PC-3 (cell line): ENCODE results near the gene HECW1. TPM values are rescaled to one million over a fixed set of nuclear protein-coding genes. Genes with fewer than 3 reads are reported as not detected.

Experiments
- ATAC-seq: fragments of 200-7000 bp; cut with Tn5 transposase; 2 replicates; pipeline ENCODE4 v1.9.1; 2020; ENCODE audit warnings: mild to moderate bottlenecking, moderate library complexity
- BruUV-seq: library from RNA; stranded (reverse); fragments of 400-500 nt; replicated peaks from 2 replicates; lab custom pipeline; 2021; lab: Mats Ljungman, UMichigan
- CTCF ChIA-PET: fragments of 300-600 bp; sonication (Branson Sonifier 250); formaldehyde crosslinking; loops from one replicate; lab custom pipeline; 2022; ENCODE audit warnings: antibody characterized with exemption; lab: Charles Lee
- POLR2A ChIA-PET: fragments of 300-600 bp; sonication (Branson Sonifier 250); formaldehyde crosslinking; loops from one replicate; lab custom pipeline; 2022; ENCODE audit warnings: antibody characterized with exemption; ENCODE audit not compliant: unreplicated experiment; lab: Charles Lee
- DNase-seq: peaks from one replicate; pipeline ENCODE4 v3.0.0-alpha.2; 2015
- H2AFZ ChIP-seq: fragments of 300-600 bp; sonication (generic); 2 replicates; pipeline ENCODE4 v1.6.0; 2016; ENCODE audit warnings: antibody characterized with exemption, low read length
- H3F3A ChIP-seq: fragments of 300-600 bp; sonication (generic); one replicate; pipeline ENCODE4 v1.6.0; 2017; ENCODE audit warnings: antibody characterized with exemption, low read length, control low read depth, mild to moderate bottlenecking; ENCODE audit not compliant: unreplicated experiment
- H3K27ac ChIP-seq: fragments of 300-600 bp; sonication (generic); 2 replicates; pipeline ENCODE4 v1.5.1; 2016; ENCODE audit warnings: mild to moderate bottlenecking, low read length
- H3K27me3 ChIP-seq: fragments of 300-600 bp; sonication (generic); 2 replicates; pipeline ENCODE4 v1.6.1; 2016; ENCODE audit warnings: low read length, mixed read lengths
- H3K36me3 ChIP-seq: fragments of 300-600 bp; sonication (generic); 2 replicates; pipeline ENCODE4 v1.6.1; 2016; ENCODE audit warnings: low read depth, mixed run types, low read length, mixed read lengths
- H3K4me1 ChIP-seq: fragments of 300-600 bp; sonication (generic); 2 replicates; pipeline ENCODE4 v1.5.1; 2016; ENCODE audit warnings: low read length; ENCODE audit not compliant: insufficient read depth
- H3K4me2 ChIP-seq: fragments of 300-600 bp; sonication (generic); 2 replicates; pipeline ENCODE4 v1.6.0; 2016; ENCODE audit warnings: low read length
- H3K4me3 ChIP-seq: fragments of 300-600 bp; sonication (generic); 2 replicates; pipeline ENCODE4 v1.5.1; 2016; ENCODE audit warnings: mild to moderate bottlenecking, low read length, mixed read lengths
- H3K79me2 ChIP-seq: fragments of 300-600 bp; sonication (generic); 2 replicates; pipeline ENCODE4 v1.6.1; 2017; ENCODE audit warnings: low read length, mixed read lengths
- H3K9ac ChIP-seq: fragments of 300-600 bp; sonication (generic); 2 replicates; pipeline ENCODE4 v1.6.0; 2016; ENCODE audit warnings: mild to moderate bottlenecking, low read length
- H3K9me2 ChIP-seq: fragments of 300-600 bp; sonication (generic); replicated peaks from 2 replicates; pipeline ENCODE4 v1.6.1; 2016; ENCODE audit warnings: mixed run types, low read length, mixed read lengths
- H3K9me3 ChIP-seq: fragments of 300-600 bp; sonication (generic); 2 replicates; pipeline ENCODE4 v1.6.1; 2016; ENCODE audit warnings: low read length, mixed read lengths
- H4K20me1 ChIP-seq: fragments of 300-600 bp; sonication (generic); 2 replicates; pipeline ENCODE4 v1.6.1; 2016; ENCODE audit warnings: low read length, mixed read lengths
- EZH2 ChIP-seq: fragments of 300-600 bp; sonication (generic); IDR thresholded peaks from one replicate; pipeline ENCODE4 v1.6.1; 2017; ENCODE audit warnings: antibody characterized with exemption, mild to moderate bottlenecking, low read length; ENCODE audit not compliant: unreplicated experiment
- EZH2phosphoT487 ChIP-seq: fragments of 300-600 bp; sonication (generic); IDR thresholded peaks from 2 replicates; pipeline ENCODE4 v1.6.1; 2018; ENCODE audit warnings: mild to moderate bottlenecking, antibody characterized with exemption, low read length, borderline replicate concordance
- intact Hi-C: fragments of 100-400 bp; cut with micrococcal nuclease; formaldehyde crosslinking; loops from 2 replicates; pipeline ENCODE4 v1.9.0; 2023
- total RNA-seq: library from RNA; depleted of rRNA; stranded (reverse); fragments of >200 nt; gene quantifications from 2 replicates; pipeline ENCODE4 v1.2.3, GENCODE V29; 2014
- TF ChIP-seq, protein P1 (sequence below): fragments of 300-600 bp; sonication (generic); conservative IDR thresholded peaks from 2 replicates; pipeline ENCODE4 v1.5.1; 2017; ENCODE audit warnings: antibody characterized with exemption, low read depth, mild to moderate bottlenecking, low read length

Gene HECW1
- total RNA-seq, 1 experiment from 2014 or later, result 3.0 TPM

DNA sequence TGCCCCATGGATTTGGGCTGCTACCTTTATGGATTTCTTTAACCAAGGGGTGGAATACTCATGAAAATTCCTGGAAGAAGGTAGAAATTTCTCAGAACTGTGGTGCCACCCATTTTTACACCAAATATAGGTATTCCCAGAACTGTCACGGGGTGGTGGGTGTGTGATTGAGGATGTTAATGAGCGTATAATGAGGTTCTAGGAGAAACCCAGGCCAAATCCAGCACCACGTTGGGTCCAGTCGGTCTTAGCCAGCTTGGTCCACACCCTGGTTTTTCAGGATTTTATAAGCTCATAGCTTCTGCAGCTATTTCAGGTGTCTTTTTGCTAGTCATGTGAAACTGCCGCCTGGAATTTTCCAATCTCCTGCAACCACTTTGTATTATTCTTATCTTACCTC, 83.3 kb downstream of the HECW1 start:
- ChIA-PET CTCF (interaction anchor here (0.6 kb wide), 1 partner anchor 78 kb away, joined by 4 read pairs; no protein-coding TSS in a partner anchor), POLR2A (interaction anchor here (0.6 kb wide), 1 partner anchor 692 kb away, joined by 4 read pairs; no protein-coding TSS in a partner anchor)
- DNase-seq, result no peak
- H3K4me2 ChIP-seq, result no peak overlapping the region
- intact Hi-C loops, result no loop called here
- no TSS peak for BruUV-seq
- H3K9me3 ChIP-seq, result no peaks in the 10 kb centered on the region
- no peak overlapping the region for H2AFZ ChIP-seq
- no peak overlapping the region for H3K27ac ChIP-seq
- no peaks in the 10 kb centered on the region for H3F3A ChIP-seq
- no peak overlapping the region for H3K9ac ChIP-seq
- H3K4me1 ChIP-seq, result peaks cover 26% of the 10 kb centered on the region
- TF ChIP-seq, protein P1, sequence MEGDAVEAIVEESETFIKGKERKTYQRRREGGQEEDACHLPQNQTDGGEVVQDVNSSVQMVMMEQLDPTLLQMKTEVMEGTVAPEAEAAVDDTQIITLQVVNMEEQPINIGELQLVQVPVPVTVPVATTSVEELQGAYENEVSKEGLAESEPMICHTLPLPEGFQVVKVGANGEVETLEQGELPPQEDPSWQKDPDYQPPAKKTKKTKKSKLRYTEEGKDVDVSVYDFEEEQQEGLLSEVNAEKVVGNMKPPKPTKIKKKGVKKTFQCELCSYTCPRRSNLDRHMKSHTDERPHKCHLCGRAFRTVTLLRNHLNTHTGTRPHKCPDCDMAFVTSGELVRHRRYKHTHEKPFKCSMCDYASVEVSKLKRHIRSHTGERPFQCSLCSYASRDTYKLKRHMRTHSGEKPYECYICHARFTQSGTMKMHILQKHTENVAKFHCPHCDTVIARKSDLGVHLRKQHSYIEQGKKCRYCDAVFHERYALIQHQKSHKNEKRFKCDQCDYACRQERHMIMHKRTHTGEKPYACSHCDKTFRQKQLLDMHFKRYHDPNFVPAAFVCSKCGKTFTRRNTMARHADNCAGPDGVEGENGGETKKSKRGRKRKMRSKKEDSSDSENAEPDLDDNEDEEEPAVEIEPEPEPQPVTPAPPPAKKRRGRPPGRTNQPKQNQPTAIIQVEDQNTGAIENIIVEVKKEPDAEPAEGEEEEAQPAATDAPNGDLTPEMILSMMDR, result no peak
- TF ChIP-seq EZH2 (no peak), EZH2phosphoT487 (no peak)
- no peak for ATAC-seq
- no peaks in the 10 kb centered on the region for H3K9me2 ChIP-seq
- no peaks in the 10 kb centered on the region for H3K27me3 ChIP-seq
- H4K20me1 ChIP-seq, result no peaks in the 10 kb centered on the region
- no peaks in the 10 kb centered on the region for H3K79me2 ChIP-seq
- H3K4me3 ChIP-seq, result no peak overlapping the region
- H3K36me3 ChIP-seq, result no peaks in the 10 kb centered on the region

DNA sequence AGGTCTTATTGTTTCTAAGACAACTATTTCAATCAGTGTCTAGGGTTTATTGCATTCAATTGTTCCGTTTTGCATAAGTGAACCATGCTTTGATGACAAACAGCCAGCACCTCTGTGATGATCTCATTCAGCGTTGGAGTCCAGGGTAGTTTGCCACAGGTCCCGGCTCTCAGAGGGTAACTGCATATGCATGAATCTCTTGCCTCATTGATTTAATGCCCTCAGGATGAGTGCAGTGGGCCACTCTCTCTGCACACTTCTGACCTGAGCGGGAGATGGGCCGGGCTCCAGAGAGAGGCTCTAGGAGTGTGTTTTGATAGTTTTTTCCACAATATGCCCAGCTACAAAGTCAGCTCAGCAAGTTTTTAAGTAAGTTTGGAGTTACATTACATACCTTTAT, 83.9 kb downstream of the HECW1 start:
- no peaks in the 10 kb centered on the region for H3K9me2 ChIP-seq
- peaks cover 26% of the 10 kb centered on the region for H3K4me1 ChIP-seq
- H3K79me2 ChIP-seq, result no peaks in the 10 kb centered on the region
- H3K9me3 ChIP-seq, result no peaks in the 10 kb centered on the region
- DNase-seq, result no peak
- ATAC-seq, result no peak
- no peaks in the 10 kb centered on the region for H3K27me3 ChIP-seq
- H3F3A ChIP-seq, result no peaks in the 10 kb centered on the region
- no peak overlapping the region for H3K27ac ChIP-seq
- no peak overlapping the region for H2AFZ ChIP-seq
- no peaks in the 10 kb centered on the region for H4K20me1 ChIP-seq
- no peak overlapping the region for H3K4me3 ChIP-seq
- no TSS peak for BruUV-seq
- H3K36me3 ChIP-seq, result no peaks in the 10 kb centered on the region
- POLR2A ChIA-PET, result no interaction called here
- no peak overlapping the region for H3K9ac ChIP-seq
- H3K4me2 ChIP-seq, result no peak overlapping the region
- intact Hi-C loops, result no loop called here
- CTCF ChIA-PET, result no interaction called here
- no peak for TF ChIP-seq EZH2
- TF ChIP-seq, protein P1, result no peak
- TF ChIP-seq EZH2phosphoT487, result no peak

- ATAC-seq (no peak), DNase-seq (no peak)
- Histone ChIP-seq H3K4me1 (peaks cover 32% of the 10 kb centered on the region), H3K27me3 (no peaks in the 10 kb centered on the region), H3K4me2 (no peak overlapping the region), H3K4me3 (no peak overlapping the region), H4K20me1 (no peaks in the 10 kb centered on the region), H3F3A (no peaks in the 10 kb centered on the region), H3K9me2 (no peaks in the 10 kb centered on the region), H3K9me3 (no peaks in the 10 kb centered on the region), H3K79me2 (no peaks in the 10 kb centered on the region), H3K9ac (no peak overlapping the region), H3K27ac (no peak overlapping the region), H2AFZ (no peak overlapping the region), H3K36me3 (no peaks in the 10 kb centered on the region)
- ChIA-PET POLR2A (no interaction called here), CTCF (no interaction called here)
- no TSS peak for BruUV-seq
- intact Hi-C loops, result no loop called here
- TF ChIP-seq EZH2 (no peak), EZH2phosphoT487 (no peak)
- TF ChIP-seq, protein P1, result no peak
These were observed 85.6 kb downstream of the HECW1 start for GRCh38 chr7:43198016-43198415.
